PC-3 (cell line): ENCODE data around the gene TRAPPC3L.

Experiments used
- EZH2 ChIP-seq: fragments of 300-600 bp; sonication (generic); IDR thresholded peaks from one replicate; pipeline ENCODE4 v1.6.1; 2017; ENCODE audit warnings: antibody characterized with exemption, mild to moderate bottlenecking, low read length; ENCODE audit not compliant: unreplicated experiment
- TF ChIP-seq, protein P1 (sequence below): fragments of 300-600 bp; sonication (generic); conservative IDR thresholded peaks from 2 replicates; pipeline ENCODE4 v1.5.1; 2017; ENCODE audit warnings: antibody characterized with exemption, low read depth, mild to moderate bottlenecking, low read length

- TF ChIP-seq, protein P1, sequence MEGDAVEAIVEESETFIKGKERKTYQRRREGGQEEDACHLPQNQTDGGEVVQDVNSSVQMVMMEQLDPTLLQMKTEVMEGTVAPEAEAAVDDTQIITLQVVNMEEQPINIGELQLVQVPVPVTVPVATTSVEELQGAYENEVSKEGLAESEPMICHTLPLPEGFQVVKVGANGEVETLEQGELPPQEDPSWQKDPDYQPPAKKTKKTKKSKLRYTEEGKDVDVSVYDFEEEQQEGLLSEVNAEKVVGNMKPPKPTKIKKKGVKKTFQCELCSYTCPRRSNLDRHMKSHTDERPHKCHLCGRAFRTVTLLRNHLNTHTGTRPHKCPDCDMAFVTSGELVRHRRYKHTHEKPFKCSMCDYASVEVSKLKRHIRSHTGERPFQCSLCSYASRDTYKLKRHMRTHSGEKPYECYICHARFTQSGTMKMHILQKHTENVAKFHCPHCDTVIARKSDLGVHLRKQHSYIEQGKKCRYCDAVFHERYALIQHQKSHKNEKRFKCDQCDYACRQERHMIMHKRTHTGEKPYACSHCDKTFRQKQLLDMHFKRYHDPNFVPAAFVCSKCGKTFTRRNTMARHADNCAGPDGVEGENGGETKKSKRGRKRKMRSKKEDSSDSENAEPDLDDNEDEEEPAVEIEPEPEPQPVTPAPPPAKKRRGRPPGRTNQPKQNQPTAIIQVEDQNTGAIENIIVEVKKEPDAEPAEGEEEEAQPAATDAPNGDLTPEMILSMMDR = no peak
- TF ChIP-seq EZH2 = no peak
Observed at GRCh38 chr6:116467514-116467913, 78.0 kb downstream of the TRAPPC3L start.
